IMR-90 (cell line): Measurements from ENCODE around the gene CCR9. TPM values are rescaled to one million over a fixed set of nuclear protein-coding genes. Genes with fewer than 3 reads are reported as not detected.
A peak's percentile ranks its signal among the peaks of the same experiment; 100 is the strongest.

Experiments
- ATAC-seq: fragments of 200-7000 bp; cut with Tn5 transposase; 2 replicates; pipeline ENCODE4 v1.9.1; 2020; ENCODE audit warnings: low read depth, mild to moderate bottlenecking, moderate library complexity
- BruUV-seq: library from RNA; stranded (reverse); fragments of 400-500 nt; replicated peaks from 2 replicates; lab custom pipeline; 2021; lab: Mats Ljungman, UMichigan
- CTCF ChIA-PET: fragments of 300-600 bp; formaldehyde crosslinking; extraction: SDS; loops from one replicate; lab custom pipeline; 2021; ENCODE audit warnings: antibody characterized with exemption; lab: Yijun Ruan, JAX
- POLR2A ChIA-PET: fragments of 300-600 bp; sonication (Branson Sonifier 250); formaldehyde crosslinking; loops from one replicate; lab custom pipeline; 2022; ENCODE audit warnings: antibody characterized with exemption; ENCODE audit not compliant: unreplicated experiment; lab: Charles Lee
- DNase-seq: peaks from one replicate; pipeline ENCODE4 v3.0.0; 2013
- H2AFZ ChIP-seq: replicated peaks from 2 replicates; pipeline ENCODE3; 2013; ENCODE audit warnings: low read length, mild to moderate bottlenecking; ENCODE audit not compliant: poor library complexity
- H2AK5ac ChIP-seq: 2 replicates; pipeline ENCODE4 v1.6.1; 2013; ENCODE audit warnings: low read depth, low read length, inconsistent platforms
- H2AK9ac ChIP-seq: replicated peaks from 2 replicates; pipeline ENCODE3; 2013; ENCODE audit warnings: mild to moderate bottlenecking, low read depth, low read length, moderate library complexity; ENCODE audit not compliant: poor library complexity
- H2BK120ac ChIP-seq: 2 replicates; pipeline ENCODE4 v1.6.1; 2013; ENCODE audit warnings: low read depth, low read length, inconsistent platforms
- H2BK15ac ChIP-seq: 3 replicates; pipeline ENCODE4 v1.6.1; 2013; ENCODE audit warnings: low read depth, low read length, inconsistent platforms
- H2BK20ac ChIP-seq: 2 replicates; pipeline ENCODE4 v1.6.1; 2013; ENCODE audit warnings: low read depth, mild to moderate bottlenecking, inconsistent platforms, low read length, moderate library complexity
- H2BK5ac ChIP-seq: 2 replicates; pipeline ENCODE4 v1.6.1; 2013; ENCODE audit warnings: mild to moderate bottlenecking, low read depth, low read length, inconsistent platforms; ENCODE audit not compliant: poor library complexity, severe bottlenecking
- H3K14ac ChIP-seq: replicated peaks from 2 replicates; pipeline ENCODE4 v1.6.1; 2013; ENCODE audit warnings: low read depth, low read length, inconsistent platforms
- H3K18ac ChIP-seq: 2 replicates; pipeline ENCODE4 v1.6.1; 2013; ENCODE audit warnings: low read depth, low read length, control low read depth
- H3K23ac ChIP-seq: 2 replicates; pipeline ENCODE4 v1.6.1; 2013; ENCODE audit warnings: low read depth, low read length, inconsistent platforms
- H3K27ac ChIP-seq: 2 replicates; pipeline ENCODE4 v1.5.1; 2013; ENCODE audit warnings: mild to moderate bottlenecking, control low read depth, low read length; ENCODE audit not compliant: insufficient read depth
- H3K27me3 ChIP-seq: 2 replicates; pipeline ENCODE4 v1.6.1; 2013; ENCODE audit warnings: low read length; ENCODE audit not compliant: control insufficient read depth, insufficient read depth
- H3K36me3 ChIP-seq: 2 replicates; pipeline ENCODE4 v1.6.1; 2013; ENCODE audit warnings: low read length, mixed read lengths; ENCODE audit not compliant: control insufficient read depth, insufficient read depth
- H3K4ac ChIP-seq: 2 replicates; pipeline ENCODE4 v1.6.1; 2013; ENCODE audit warnings: low read depth, low read length, inconsistent platforms
- H3K4me1 ChIP-seq: 2 replicates; pipeline ENCODE4 v1.6.1; 2013; ENCODE audit warnings: low read length, mixed read lengths; ENCODE audit not compliant: control insufficient read depth, insufficient read depth
- H3K4me2 ChIP-seq: 2 replicates; pipeline ENCODE4 v1.6.1; 2013; ENCODE audit warnings: low read depth, mild to moderate bottlenecking, control low read depth, low read length, moderate library complexity
- H3K4me3 ChIP-seq: 2 replicates; pipeline ENCODE4 v1.5.1; 2013; ENCODE audit warnings: low read depth, mild to moderate bottlenecking, control low read depth, low read length, moderate library complexity; ENCODE audit not compliant: insufficient read depth
- H3K56ac ChIP-seq: 2 replicates; pipeline ENCODE4 v1.6.1; 2013; ENCODE audit warnings: low read length, inconsistent platforms; ENCODE audit not compliant: insufficient read depth; ENCODE audit errors: extremely low read depth
- H3K79me1 ChIP-seq, 2 experiments: 2 replicates each; pipeline ENCODE4 v1.6.1; 2013; ENCODE audit warnings: low read length in 2 of 2, inconsistent platforms in 1 of 2, low read depth in 1 of 2
- H3K9ac ChIP-seq: 2 replicates; pipeline ENCODE4 v1.6.1; 2013; ENCODE audit warnings: low read depth, low read length, control low read depth
- H3K9me1 ChIP-seq: 2 replicates; pipeline ENCODE4 v1.6.1; 2013; ENCODE audit warnings: low read length, inconsistent platforms; ENCODE audit not compliant: insufficient read depth
- H3K9me3 ChIP-seq: 2 replicates; pipeline ENCODE4 v1.6.1; 2013; ENCODE audit warnings: low read length; ENCODE audit not compliant: control insufficient read depth, insufficient read depth
- H4K20me1 ChIP-seq: 2 replicates; pipeline ENCODE4 v1.6.1; 2013; ENCODE audit warnings: low read length, inconsistent platforms; ENCODE audit not compliant: insufficient read depth
- H4K5ac ChIP-seq: 2 replicates; pipeline ENCODE4 v1.6.1; 2013; ENCODE audit warnings: mild to moderate bottlenecking, low read depth, low read length, control low read depth
- H4K8ac ChIP-seq, 2 experiments: 2 replicates each; pipeline ENCODE4 v1.6.1; 2013; ENCODE audit warnings: low read depth in 2 of 2, low read length in 2 of 2, control low read depth in 1 of 2, inconsistent platforms in 1 of 2
- H4K91ac ChIP-seq: 2 replicates; pipeline ENCODE4 v1.6.1; 2013; ENCODE audit warnings: low read depth, low read length, inconsistent platforms; ENCODE audit not compliant: insufficient read depth
- CEBPB ChIP-seq: IDR thresholded peaks from 2 replicates; pipeline ENCODE4 v1.6.1; 2012; ENCODE audit warnings: low read depth, low read length, improper control_type of control experiment
- CTCF ChIP-seq: conservative IDR thresholded peaks from 2 replicates; pipeline ENCODE4 v1.5.1; 2012; ENCODE audit warnings: mild to moderate bottlenecking, low read depth, low read length, improper control_type of control experiment
- MAFK ChIP-seq: IDR thresholded peaks from 2 replicates; pipeline ENCODE4 v1.6.1; 2012; ENCODE audit warnings: low read depth, low read length, improper control_type of control experiment
- MXI1 ChIP-seq: IDR thresholded peaks from 2 replicates; pipeline ENCODE4 v1.6.1; 2012; ENCODE audit warnings: low read depth, mild to moderate bottlenecking, low read length, moderate library complexity, borderline replicate concordance
- RAD21 ChIP-seq: IDR thresholded peaks from 2 replicates; pipeline ENCODE4 v1.6.1; 2012; ENCODE audit warnings: low read length, improper control_type of control experiment
- RCOR1 ChIP-seq: IDR thresholded peaks from 2 replicates; pipeline ENCODE4 v1.6.1; 2012; ENCODE audit warnings: mild to moderate bottlenecking, low read length, improper control_type of control experiment; ENCODE audit not compliant: insufficient replicate concordance
- SMC3 ChIP-seq: fragments of 150-350 bp; IDR thresholded peaks from 2 replicates; pipeline ENCODE4 v1.6.1; 2016; ENCODE audit warnings: low read depth, mild to moderate bottlenecking, antibody characterized with exemption, low read length, moderate library complexity
- WGBS, 2 experiments: methylation state at CpG; one replicate each; pipeline versions ENCODE4 v1.1.5 to v1.1.7; 2013; ENCODE audit warnings: missing lambda C conversion rate in 2 of 2; ENCODE audit not compliant: insufficient read length in 1 of 2; ENCODE audit errors: extremely low coverage in 2 of 2; 5-methylcytosine and 5-hydroxymethylcytosine counted together
- dilution Hi-C: fragments of 300-500 bp; cut with HindIII; formaldehyde crosslinking; loops from one replicate; pipeline ENCODE4 v1.14.3; 2018; ENCODE audit warnings: low sequenced_read_pairs; ENCODE audit not compliant: unreplicated experiment
- in situ Hi-C: fragments of 300-500 bp; cut with MboI; formaldehyde crosslinking; loops from 3 replicates; pipeline ENCODE4 v1.14.3; 2019; ENCODE audit warnings: low sequenced_read_pairs, inconsistent platforms, mixed read lengths
- intact Hi-C: fragments of 100-400 bp; cut with micrococcal nuclease; formaldehyde crosslinking; loops from 2 replicates; pipeline ENCODE4 v1.10.0; 2022
- polyA plus RNA-seq, 3 experiments: library from polyadenylated mRNA; depleted of rRNA; stranded (reverse); fragments of >200 nt; gene quantifications; 2 replicates each; pipeline ENCODE4 v1.2.3, GENCODE V29; 2012; ENCODE audit warnings: low replicate concordance in 1 of 3
- total RNA-seq: library from RNA; depleted of rRNA; stranded (reverse); fragments of >200 nt; gene quantifications from 2 replicates; pipeline ENCODE4 v1.2.3, GENCODE V29; 2012

CCR9 gene
- total and polyA plus RNA-seq, 2 of the 4 experiments (the other 2 are of a cell fraction): not detected

GRCh38 chr3:45938864-45939263, 52.5 kb downstream of the CCR9 start:
- Histone ChIP-seq H3K27ac (no peak overlapping the region), H3K23ac (no peak overlapping the region), H2AK5ac (no peak overlapping the region), H4K91ac (no peak overlapping the region), H3K36me3 (peaks cover 14% of the 10 kb centered on the region), H2AK9ac (peak overlapping the region; percentile 31), H3K14ac (no peak overlapping the region), H2BK20ac (no peak overlapping the region), H3K9me1 (peaks cover 12% of the 10 kb centered on the region; the same call in 1 of the 2 replicates), H3K79me1 (no peaks in the 10 kb centered on the region), H3K4me2 (no peak overlapping the region), H2AFZ (peak overlapping the region; percentile 9), H3K9me3 (peaks cover 4% of the 10 kb centered on the region; the same call in 1 of the 2 replicates), H3K4ac (peak overlapping the region; percentile 5; the same call in 1 of the 2 replicates), H3K4me1 (peaks cover 4% of the 10 kb centered on the region), H2BK5ac (no peak overlapping the region), H4K8ac (no peak overlapping the region), H2BK120ac (no peak overlapping the region), H3K56ac (no peak overlapping the region), H3K27me3 (no peaks in the 10 kb centered on the region), H4K20me1 (no peaks in the 10 kb centered on the region), H3K4me3 (no peak overlapping the region), H4K5ac (no peak overlapping the region), H2BK15ac (no peak overlapping the region), H3K9ac (no peak overlapping the region), H3K18ac (no peak overlapping the region)
- WGBS, 2 experiments: 0% methylated on average over 2 of the region's 4 CpGs; no CpG with 5 or more reads in 1 of the 2 experiments
- no TSS peak for BruUV-seq
- ChIA-PET POLR2A (no interaction called here), CTCF (interaction anchor here (0.6 to 4.0 kb wide), 13 partner anchors 8 to 432 kb away, joined by 3 to 84 read pairs (median 4); partner anchors contain the start of gene CCR5)
- ATAC-seq: peak; percentile 96
- in situ Hi-C loops (no loop called here), intact Hi-C loops (loop anchor here (1.0 to 2.0 kb wide), 2 partner anchors 140 to 440 kb away; no protein-coding TSS in a partner anchor), dilution Hi-C loops (no loop called here)
- peak; percentile 91 for DNase-seq
- TF ChIP-seq CTCF: peak; percentile 98
- peak; percentile 99 for TF ChIP-seq SMC3
- peak; percentile 60; the same call in 1 of the 2 replicates for TF ChIP-seq MXI1
- TF ChIP-seq MAFK: peak; percentile 40; the same call in 1 of the 2 replicates
- TF ChIP-seq CEBPB: no peak
- no peak for TF ChIP-seq RCOR1
- TF ChIP-seq RAD21: peak; percentile 97
